HEK293 (cell line): ENCODE measurements around the gene ZFP62.

Source experiments
- CTCF ChIA-PET: fragments of 350-600 bp; formaldehyde crosslinking; extraction: SDS; loops from one replicate; lab custom pipeline; 2021; ENCODE audit warnings: antibody characterized with exemption; lab: Yijun Ruan, JAX
- POLR2A ChIA-PET: fragments of 300-600 bp; formaldehyde crosslinking; extraction: SDS; loops from one replicate; lab custom pipeline; 2020; ENCODE audit warnings: antibody characterized with exemption, inconsistent platforms; lab: Yijun Ruan, JAX
- H3K27ac ChIP-seq: fragments of 200-500 bp; sonication (Bioruptor generic); 2 replicates; pipeline ENCODE4 v1.5.1; 2014; ENCODE audit warnings: low read depth, low read length, control low read depth, inconsistent platforms; ENCODE audit errors: extremely low read depth
- H3K36me3 ChIP-seq, 2 experiments: fragments of 200-500 bp in 1 of 2; sonication (Bioruptor generic) in 1 of 2; 1 replicate in 1 of 2; 2 replicates in 1 of 2; pipeline ENCODE4 v1.5.1; 2014 to 2017; ENCODE audit warnings: inconsistent platforms in 2 of 2, low read length in 2 of 2; ENCODE audit not compliant: control insufficient read depth in 2 of 2, insufficient read depth in 1 of 2
- H3K4me1 ChIP-seq: fragments of 200-500 bp; sonication (Bioruptor generic); 2 replicates; pipeline ENCODE4 v1.5.1; 2014; ENCODE audit warnings: mild to moderate bottlenecking, low read length, inconsistent platforms; ENCODE audit not compliant: control insufficient read depth, insufficient read depth
- H3K4me3 ChIP-seq: 2 replicates; pipeline ENCODE4 v1.5.1; 2011; ENCODE audit warnings: low read depth, mild to moderate bottlenecking, control low read depth, low read length, moderate library complexity
- H3K9me3 ChIP-seq: fragments of 200-500 bp; sonication (Bioruptor generic); 2 replicates; pipeline ENCODE4 v1.5.1; 2014; ENCODE audit warnings: low read depth, low read length, inconsistent platforms; ENCODE audit not compliant: control insufficient read depth, insufficient read depth
- KLF1 ChIP-seq: fragments of 450-650 bp; formaldehyde crosslinking; IDR thresholded peaks from 2 replicates; pipeline ENCODE4 v1.5.1; 2016; ENCODE audit warnings: missing biosample characterization, missing genetic modification characterization
- KLF10 ChIP-seq: fragments of 450-650 bp; IDR thresholded peaks from 2 replicates; pipeline ENCODE4 v1.5.1; 2018; ENCODE audit warnings: missing biosample characterization, mild to moderate bottlenecking, missing genetic modification characterization
- MZF1 ChIP-seq: fragments of 450-650 bp; formaldehyde crosslinking; IDR thresholded peaks from 2 replicates; pipeline ENCODE4 v1.5.1; 2017; ENCODE audit warnings: missing biosample characterization, missing genetic modification characterization, borderline replicate concordance
- SALL2 ChIP-seq: fragments of 450-650 bp; formaldehyde crosslinking; IDR thresholded peaks from 2 replicates; pipeline ENCODE4 v1.5.0; 2017; ENCODE audit warnings: missing biosample characterization, mild to moderate bottlenecking, missing genetic modification characterization, borderline replicate concordance
- YY1 ChIP-seq: fragments of 450-650 bp; formaldehyde crosslinking; IDR thresholded peaks from 2 replicates; pipeline ENCODE4 v1.5.1; 2018; ENCODE audit warnings: missing biosample characterization, missing genetic modification characterization
- ZNF175 ChIP-seq: fragments of 450-650 bp; formaldehyde crosslinking; IDR thresholded peaks from 2 replicates; pipeline ENCODE4 v1.5.1; 2016; ENCODE audit warnings: missing biosample characterization, missing genetic modification characterization
- ZNF202 ChIP-seq: fragments of 450-650 bp; formaldehyde crosslinking; IDR thresholded peaks from 2 replicates; pipeline ENCODE4 v1.5.1; 2016; ENCODE audit warnings: missing biosample characterization, missing genetic modification characterization, borderline replicate concordance
- ZNF23 ChIP-seq: fragments of 450-650 bp; formaldehyde crosslinking; IDR thresholded peaks from 2 replicates; pipeline ENCODE4 v1.5.1; 2016; ENCODE audit warnings: missing biosample characterization, missing genetic modification characterization, borderline replicate concordance
- ZNF292 ChIP-seq: fragments of 450-650 bp; formaldehyde crosslinking; IDR thresholded peaks from 2 replicates; pipeline ENCODE4 v1.5.1; 2016; ENCODE audit warnings: low read depth, missing biosample characterization, missing genetic modification characterization, borderline replicate concordance
- ZNF302 ChIP-seq: fragments of 450-650 bp; formaldehyde crosslinking; IDR thresholded peaks from 2 replicates; pipeline ENCODE4 v1.5.1; 2016; ENCODE audit warnings: missing biosample characterization, missing genetic modification characterization, low read depth
- ZNF366 ChIP-seq: fragments of 450-650 bp; formaldehyde crosslinking; conservative IDR thresholded peaks from 2 replicates; pipeline ENCODE4 v1.5.1; 2016; ENCODE audit warnings: missing biosample characterization, missing genetic modification characterization
- ZNF433 ChIP-seq: fragments of 450-650 bp; formaldehyde crosslinking; IDR thresholded peaks from 2 replicates; pipeline ENCODE4 v1.5.1; 2016; ENCODE audit warnings: missing biosample characterization, missing genetic modification characterization, low read depth
- ZNF660 ChIP-seq: fragments of 450-650 bp; IDR thresholded peaks from 2 replicates; pipeline ENCODE4 v1.5.1; 2018; ENCODE audit warnings: missing biosample characterization, mild to moderate bottlenecking, missing genetic modification characterization
- TF ChIP-seq, protein P1 (sequence below): fragments of 450-650 bp; IDR thresholded peaks from 2 replicates; pipeline ENCODE4 v1.5.1; 2018; ENCODE audit warnings: missing biosample characterization, missing genetic modification characterization
- TF ChIP-seq, protein P2 (sequence below): fragments of 450-650 bp; formaldehyde crosslinking; IDR thresholded peaks from 2 replicates; pipeline ENCODE4 v1.5.1; 2016; ENCODE audit warnings: missing biosample characterization, missing genetic modification characterization
- TF ChIP-seq, protein P3 (sequence below): fragments of 450-650 bp; formaldehyde crosslinking; IDR thresholded peaks from 2 replicates; pipeline ENCODE4 v1.5.1; 2016; ENCODE audit warnings: missing biosample characterization, missing genetic modification characterization
- TF ChIP-seq, protein P4 (sequence below): fragments of 450-650 bp; formaldehyde crosslinking; IDR thresholded peaks from 2 replicates; pipeline ENCODE4; 2016; ENCODE audit warnings: missing biosample characterization, missing genetic modification characterization
- TF ChIP-seq, protein P5 (sequence below): fragments of 450-650 bp; formaldehyde crosslinking; IDR thresholded peaks from 2 replicates; pipeline ENCODE4 v1.5.1; 2016; ENCODE audit warnings: missing biosample characterization, missing genetic modification characterization

ZFP62 gene

DNA sequence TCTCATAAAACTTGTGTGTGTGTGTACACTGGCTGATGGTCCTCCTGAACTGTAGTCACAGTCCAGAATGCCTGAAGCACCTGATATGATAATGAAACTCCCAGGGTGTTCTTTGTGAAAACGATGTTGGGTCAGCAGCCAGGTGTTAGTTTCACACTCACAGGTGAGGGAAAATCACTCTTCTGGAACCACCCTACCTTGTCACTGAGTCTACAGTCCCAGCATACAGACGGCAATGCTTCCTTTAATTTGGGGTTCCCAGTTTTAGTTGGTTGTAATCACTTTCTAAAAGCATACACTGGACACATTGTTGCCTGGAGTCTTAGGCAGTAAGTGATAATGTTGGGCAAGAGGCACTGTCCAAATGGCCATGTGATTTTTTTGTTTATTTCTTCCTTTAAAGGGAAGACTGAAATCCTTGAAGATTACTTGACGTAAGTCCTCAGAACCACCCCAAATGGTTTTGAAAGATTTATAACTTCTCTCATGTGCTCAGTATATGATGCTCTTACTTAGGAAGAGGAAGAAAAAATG lies 40.2 kb downstream of the ZFP62 start:
- Histone ChIP-seq H3K4me1 (peaks cover 18% of the 10 kb centered on the region), H3K27ac (no peak overlapping the region), H3K4me3 (no peak overlapping the region), H3K36me3 (no peaks in the 10 kb centered on the region), H3K9me3 (no peaks in the 10 kb centered on the region)
- TF ChIP-seq, protein P1, sequence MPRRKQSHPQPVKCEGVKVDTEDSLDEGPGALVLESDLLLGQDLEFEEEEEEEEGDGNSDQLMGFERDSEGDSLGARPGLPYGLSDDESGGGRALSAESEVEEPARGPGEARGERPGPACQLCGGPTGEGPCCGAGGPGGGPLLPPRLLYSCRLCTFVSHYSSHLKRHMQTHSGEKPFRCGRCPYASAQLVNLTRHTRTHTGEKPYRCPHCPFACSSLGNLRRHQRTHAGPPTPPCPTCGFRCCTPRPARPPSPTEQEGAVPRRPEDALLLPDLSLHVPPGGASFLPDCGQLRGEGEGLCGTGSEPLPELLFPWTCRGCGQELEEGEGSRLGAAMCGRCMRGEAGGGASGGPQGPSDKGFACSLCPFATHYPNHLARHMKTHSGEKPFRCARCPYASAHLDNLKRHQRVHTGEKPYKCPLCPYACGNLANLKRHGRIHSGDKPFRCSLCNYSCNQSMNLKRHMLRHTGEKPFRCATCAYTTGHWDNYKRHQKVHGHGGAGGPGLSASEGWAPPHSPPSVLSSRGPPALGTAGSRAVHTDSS (tag by site-specific recombination), result no peak
- TF ChIP-seq ZNF175 (no peak), ZNF366 (no peak), YY1 (no peak), KLF1 (tag by site-specific recombination) (no peak), KLF10 (tag by site-specific recombination) (no peak), ZNF23 (tag by site-specific recombination) (no peak), ZNF660 (tag by site-specific recombination) (no peak), SALL2 (no peak), ZNF202 (tag by site-specific recombination) (no peak), ZNF302 (no peak), ZNF433 (no peak), ZNF292 (no peak), MZF1 (tag by site-specific recombination) (no peak)
- TF ChIP-seq, protein P2, sequence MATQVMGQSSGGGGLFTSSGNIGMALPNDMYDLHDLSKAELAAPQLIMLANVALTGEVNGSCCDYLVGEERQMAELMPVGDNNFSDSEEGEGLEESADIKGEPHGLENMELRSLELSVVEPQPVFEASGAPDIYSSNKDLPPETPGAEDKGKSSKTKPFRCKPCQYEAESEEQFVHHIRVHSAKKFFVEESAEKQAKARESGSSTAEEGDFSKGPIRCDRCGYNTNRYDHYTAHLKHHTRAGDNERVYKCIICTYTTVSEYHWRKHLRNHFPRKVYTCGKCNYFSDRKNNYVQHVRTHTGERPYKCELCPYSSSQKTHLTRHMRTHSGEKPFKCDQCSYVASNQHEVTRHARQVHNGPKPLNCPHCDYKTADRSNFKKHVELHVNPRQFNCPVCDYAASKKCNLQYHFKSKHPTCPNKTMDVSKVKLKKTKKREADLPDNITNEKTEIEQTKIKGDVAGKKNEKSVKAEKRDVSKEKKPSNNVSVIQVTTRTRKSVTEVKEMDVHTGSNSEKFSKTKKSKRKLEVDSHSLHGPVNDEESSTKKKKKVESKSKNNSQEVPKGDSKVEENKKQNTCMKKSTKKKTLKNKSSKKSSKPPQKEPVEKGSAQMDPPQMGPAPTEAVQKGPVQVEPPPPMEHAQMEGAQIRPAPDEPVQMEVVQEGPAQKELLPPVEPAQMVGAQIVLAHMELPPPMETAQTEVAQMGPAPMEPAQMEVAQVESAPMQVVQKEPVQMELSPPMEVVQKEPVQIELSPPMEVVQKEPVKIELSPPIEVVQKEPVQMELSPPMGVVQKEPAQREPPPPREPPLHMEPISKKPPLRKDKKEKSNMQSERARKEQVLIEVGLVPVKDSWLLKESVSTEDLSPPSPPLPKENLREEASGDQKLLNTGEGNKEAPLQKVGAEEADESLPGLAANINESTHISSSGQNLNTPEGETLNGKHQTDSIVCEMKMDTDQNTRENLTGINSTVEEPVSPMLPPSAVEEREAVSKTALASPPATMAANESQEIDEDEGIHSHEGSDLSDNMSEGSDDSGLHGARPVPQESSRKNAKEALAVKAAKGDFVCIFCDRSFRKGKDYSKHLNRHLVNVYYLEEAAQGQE (tag by site-specific recombination), result no peak
- TF ChIP-seq, protein P3, sequence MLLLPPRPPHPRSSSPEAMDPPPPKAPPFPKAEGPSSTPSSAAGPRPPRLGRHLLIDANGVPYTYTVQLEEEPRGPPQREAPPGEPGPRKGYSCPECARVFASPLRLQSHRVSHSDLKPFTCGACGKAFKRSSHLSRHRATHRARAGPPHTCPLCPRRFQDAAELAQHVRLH (tag by site-specific recombination), result no peak
- TF ChIP-seq, protein P4, sequence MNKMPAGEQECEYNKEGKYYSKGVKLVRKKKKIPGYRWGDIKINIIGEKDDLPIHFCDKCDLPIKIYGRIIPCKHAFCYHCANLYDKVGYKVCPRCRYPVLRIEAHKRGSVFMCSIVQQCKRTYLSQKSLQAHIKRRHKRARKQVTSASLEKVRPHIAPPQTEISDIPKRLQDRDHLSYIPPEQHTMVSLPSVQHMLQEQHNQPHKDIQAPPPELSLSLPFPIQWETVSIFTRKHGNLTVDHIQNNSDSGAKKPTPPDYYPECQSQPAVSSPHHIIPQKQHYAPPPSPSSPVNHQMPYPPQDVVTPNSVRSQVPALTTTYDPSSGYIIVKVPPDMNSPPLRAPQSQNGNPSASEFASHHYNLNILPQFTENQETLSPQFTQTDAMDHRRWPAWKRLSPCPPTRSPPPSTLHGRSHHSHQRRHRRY (tag by site-specific recombination), result no peak
- TF ChIP-seq, protein P5, sequence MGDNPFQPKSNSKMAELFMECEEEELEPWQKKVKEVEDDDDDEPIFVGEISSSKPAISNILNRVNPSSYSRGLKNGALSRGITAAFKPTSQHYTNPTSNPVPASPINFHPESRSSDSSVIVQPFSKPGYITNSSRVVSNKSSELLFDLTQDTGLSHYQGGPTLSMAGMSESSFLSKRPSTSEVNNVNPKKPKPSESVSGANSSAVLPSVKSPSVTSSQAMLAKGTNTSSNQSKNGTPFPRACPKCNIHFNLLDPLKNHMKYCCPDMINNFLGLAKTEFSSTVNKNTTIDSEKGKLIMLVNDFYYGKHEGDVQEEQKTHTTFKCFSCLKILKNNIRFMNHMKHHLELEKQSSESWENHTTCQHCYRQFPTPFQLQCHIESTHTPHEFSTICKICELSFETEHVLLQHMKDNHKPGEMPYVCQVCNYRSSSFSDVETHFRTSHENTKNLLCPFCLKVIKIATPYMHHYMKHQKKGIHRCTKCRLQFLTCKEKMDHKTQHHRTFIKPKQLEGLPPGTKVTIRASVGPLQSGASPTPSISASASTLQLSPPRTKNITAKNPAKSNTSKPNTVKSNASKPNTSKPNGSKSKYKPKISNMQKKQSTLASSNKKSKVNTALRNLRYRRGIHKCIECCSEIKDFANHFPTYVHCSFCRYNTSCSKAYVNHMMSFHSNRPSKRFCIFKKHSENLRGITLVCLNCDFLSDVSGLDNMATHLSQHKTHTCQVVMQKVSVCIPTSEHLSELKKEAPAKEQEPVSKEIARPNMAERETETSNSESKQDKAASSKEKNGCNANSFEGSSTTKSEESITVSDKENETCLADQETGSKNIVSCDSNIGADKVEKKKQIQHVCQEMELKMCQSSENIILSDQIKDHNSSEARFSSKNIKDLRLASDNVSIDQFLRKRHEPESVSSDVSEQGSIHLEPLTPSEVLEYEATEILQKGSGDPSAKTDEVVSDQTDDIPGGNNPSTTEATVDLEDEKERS (tag by site-specific recombination), result no peak
- ChIA-PET POLR2A (no interaction called here), CTCF (interaction anchor here (0.6 to 1.0 kb wide), 2 partner anchors 48 to 202 kb away, joined by 3 read pairs; no protein-coding TSS in a partner anchor)
